Hepatocyte (in vitro differentiated cells): ENCODE measurements around the gene RESF1.

ENCODE experiments used
- CTCF ChIP-seq: fragments of 200-600 bp; sonication (generic); IDR thresholded peaks from 2 replicates; pipeline ENCODE4 v1.5.1; 2016; ENCODE audit warnings: antibody characterized with exemption, mild to moderate bottlenecking; ENCODE audit not compliant: poor library complexity
- EZH2 ChIP-seq: fragments of 200-600 bp; sonication (generic); IDR thresholded peaks from 2 replicates; pipeline ENCODE4 v1.6.1; 2016; ENCODE audit warnings: antibody characterized with exemption, mild to moderate bottlenecking, borderline replicate concordance
- EZH2phosphoT487 ChIP-seq: fragments of 200-600 bp; sonication (generic); IDR thresholded peaks from one replicate; pipeline ENCODE4 v1.6.1; 2018; ENCODE audit warnings: antibody characterized with exemption, mild to moderate bottlenecking, low read depth, moderate library complexity; ENCODE audit not compliant: unreplicated experiment, severe bottlenecking

GRCh38 chr12:31931796-31932715 is 27.2 kb upstream of the RESF1 start:
- TF ChIP-seq CTCF (no peak), EZH2 (no peak), EZH2phosphoT487 (no peak)
